ENCODE data around the gene SMIM11.

Gene SMIM11

DNA sequence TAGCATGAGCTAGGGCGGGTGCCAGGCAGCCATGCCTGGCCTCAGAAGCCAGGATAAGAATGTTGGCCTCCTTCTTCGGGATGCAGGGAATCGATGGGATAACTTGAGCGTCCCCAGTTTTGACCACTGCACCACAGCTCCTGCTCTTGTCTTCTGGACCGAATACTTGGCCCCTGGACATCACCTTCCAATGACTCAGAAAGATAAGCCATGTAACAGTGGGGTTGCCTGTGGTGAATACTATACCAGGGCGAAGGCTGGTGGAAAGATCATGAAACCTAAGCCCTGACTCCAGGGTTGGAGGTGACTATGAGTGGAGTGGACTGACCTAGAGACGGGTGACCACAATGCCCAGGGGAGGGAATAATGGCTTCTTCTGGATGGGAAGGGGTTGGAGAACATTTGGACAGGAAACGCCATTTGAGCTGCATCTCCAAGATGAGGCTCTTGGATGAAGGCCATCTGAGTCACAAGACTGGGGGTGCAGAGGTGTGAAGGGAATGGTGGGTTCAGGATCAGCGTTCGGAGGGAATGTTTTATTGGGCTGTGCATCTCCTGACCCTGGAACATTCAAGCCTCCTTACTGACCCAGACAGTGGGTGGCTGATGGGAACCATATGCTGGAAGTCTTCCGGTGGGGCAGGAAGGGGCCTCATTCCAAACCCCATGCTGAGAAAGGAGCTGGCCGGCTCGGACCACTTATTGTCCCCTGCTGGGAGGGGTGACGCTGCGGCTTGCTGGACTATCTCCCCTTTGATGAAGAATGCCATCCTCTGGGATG is 30.0 kb upstream of the SMIM11 start:
- TF ChIP-seq ESRRG (CRISPR knock-in tag; IDR thresholded peaks at IDR 0.05) (no peak), SNAI2 (CRISPR knock-in tag; IDR thresholded peaks at IDR 0.05) (no peak), ZFP30 (CRISPR knock-in tag; IDR thresholded peaks at IDR 0.05) (no peak), POU6F1 (CRISPR knock-in tag; IDR thresholded peaks at IDR 0.05; ENCODE audit: borderline replicate concordance, low read depth) (no peak), GLIS3 (CRISPR knock-in tag; IDR thresholded peaks at IDR 0.05) (no peak), RARB (CRISPR knock-in tag; IDR thresholded peaks at IDR 0.05) (no peak), ZFP3 (CRISPR knock-in tag; IDR thresholded peaks at IDR 0.05) (no peak), PPARA (CRISPR knock-in tag; IDR thresholded peaks at IDR 0.05; ENCODE audit: borderline replicate concordance) (no peak), ZNF70 (CRISPR knock-in tag; IDR thresholded peaks at IDR 0.05) (no peak), OSR1 (CRISPR knock-in tag; IDR thresholded peaks at IDR 0.05) (no peak), ZNF8 (CRISPR knock-in tag; IDR thresholded peaks at IDR 0.05) (no peak), ZNF565 (CRISPR knock-in tag; conservative IDR thresholded peaks at IDR 0.05; ENCODE audit: low read depth) (no peak), TOX (CRISPR knock-in tag; IDR thresholded peaks at IDR 0.05; ENCODE audit: borderline replicate concordance) (no peak), CSDC2 (CRISPR knock-in tag; IDR thresholded peaks at IDR 0.05) (no peak), TSHZ2 (CRISPR knock-in tag; IDR thresholded peaks at IDR 0.05) (no peak), ARNTL (CRISPR knock-in tag; IDR thresholded peaks at IDR 0.05; ENCODE audit: borderline replicate concordance, low read depth) (no peak)
- TF ChIP-seq, protein P1, sequence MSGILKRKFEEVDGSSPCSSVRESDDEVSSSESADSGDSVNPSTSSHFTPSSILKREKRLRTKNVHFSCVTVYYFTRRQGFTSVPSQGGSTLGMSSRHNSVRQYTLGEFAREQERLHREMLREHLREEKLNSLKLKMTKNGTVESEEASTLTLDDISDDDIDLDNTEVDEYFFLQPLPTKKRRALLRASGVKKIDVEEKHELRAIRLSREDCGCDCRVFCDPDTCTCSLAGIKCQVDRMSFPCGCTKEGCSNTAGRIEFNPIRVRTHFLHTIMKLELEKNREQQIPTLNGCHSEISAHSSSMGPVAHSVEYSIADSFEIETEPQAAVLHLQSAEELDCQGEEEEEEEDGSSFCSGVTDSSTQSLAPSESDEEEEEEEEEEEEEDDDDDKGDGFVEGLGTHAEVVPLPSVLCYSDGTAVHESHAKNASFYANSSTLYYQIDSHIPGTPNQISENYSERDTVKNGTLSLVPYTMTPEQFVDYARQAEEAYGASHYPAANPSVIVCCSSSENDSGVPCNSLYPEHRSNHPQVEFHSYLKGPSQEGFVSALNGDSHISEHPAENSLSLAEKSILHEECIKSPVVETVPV (CRISPR knock-in tag; IDR thresholded peaks at IDR 0.05): no peak
- no peak for ATAC-seq

DNA sequence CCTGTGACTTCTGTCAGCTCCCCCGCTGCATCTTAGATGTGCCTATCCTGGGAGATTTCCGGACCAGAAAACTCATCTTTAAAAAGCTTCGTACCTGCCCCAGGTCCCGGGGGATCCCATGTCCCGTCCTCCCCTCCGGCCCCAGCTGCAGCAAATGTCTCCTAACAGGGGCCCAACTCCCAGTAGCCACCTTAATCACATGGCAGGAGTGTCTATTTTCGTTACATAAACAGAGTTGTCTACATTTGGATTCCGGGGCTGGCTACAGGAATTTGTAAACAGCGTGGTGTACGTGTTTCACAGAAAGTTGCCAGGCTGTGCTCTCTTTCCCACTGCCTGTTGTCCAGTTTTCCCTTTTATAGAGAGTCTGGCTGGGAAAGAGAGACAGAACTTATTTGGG is 29.4 kb upstream of the SMIM11 start:
- TF ChIP-seq TSHZ2 (CRISPR knock-in tag; IDR thresholded peaks at IDR 0.05) (no peak), ESRRG (CRISPR knock-in tag; IDR thresholded peaks at IDR 0.05) (no peak), ZFP30 (CRISPR knock-in tag; IDR thresholded peaks at IDR 0.05) (no peak), ZNF8 (CRISPR knock-in tag; IDR thresholded peaks at IDR 0.05) (no peak), ZFP3 (CRISPR knock-in tag; IDR thresholded peaks at IDR 0.05) (no peak), PPARA (CRISPR knock-in tag; IDR thresholded peaks at IDR 0.05; ENCODE audit: borderline replicate concordance) (no peak), ISL1 (CRISPR knock-in tag; IDR thresholded peaks at IDR 0.05) (no peak), CSDC2 (CRISPR knock-in tag; IDR thresholded peaks at IDR 0.05) (no peak), TOX (CRISPR knock-in tag; IDR thresholded peaks at IDR 0.05; ENCODE audit: borderline replicate concordance) (no peak), CREB5 (CRISPR knock-in tag; IDR thresholded peaks at IDR 0.05; ENCODE audit: low read depth) (no peak), ZNF565 (CRISPR knock-in tag; conservative IDR thresholded peaks at IDR 0.05; ENCODE audit: low read depth) (no peak), ARNTL (CRISPR knock-in tag; IDR thresholded peaks at IDR 0.05; ENCODE audit: borderline replicate concordance, low read depth) (no peak)
- ATAC-seq: no peak

Measured in SK-N-SH treated with all-trans-retinoic acid at 6 μM for 48 hours (cell line).